Measurements from ENCODE around the gene GPR142. TPM values are rescaled to one million over a fixed set of nuclear protein-coding genes. Genes with fewer than 3 reads are reported as not detected.

Gene GPR142
- total and polyA plus RNA-seq, 10 of the 15 experiments (the other 5 are each of a cell fraction or from before 2014, with no cell fraction given) = not detected

- ChIA-PET SMC1A (ENCODE audit: uncharacterized antibody, unreplicated experiment) (no interaction called here), POLR2A (interaction anchor here (0.6 kb wide), 1 partner anchor 231 kb away, joined by 3 read pairs; no protein-coding TSS in a partner anchor), CTCF (interaction anchor here (0.5 kb wide), 1 partner anchor 115 kb away, joined by 3 read pairs; no protein-coding TSS in a partner anchor), RAD21 (ENCODE audit: unreplicated experiment) (no interaction called here)
- H3K9ac ChIP-seq (ENCODE audit: control insufficient read depth, insufficient read depth, low read length) = no peak overlapping the region
- no TSS peak for BruUV-seq (replicated peaks)
- FAIRE-seq (no peak), DNase-seq (ENCODE audit: low read depth, low spot score) (no peak), ATAC-seq (no peak)
- no peak overlapping the region for H2AFZ ChIP-seq (ENCODE audit: control insufficient read depth, low read depth, low read length)
- H3K4me3 ChIP-seq = no peak overlapping the region
- H3K27me3 ChIP-seq (replicated peaks in 1 of 2; ENCODE audit: control insufficient read depth in 2 of 2, insufficient read depth in 2 of 2, low read length in 1 of 2) = no peaks in the 10 kb centered on the region; a peak in 2 of 4 replicates
- WGBS (ENCODE audit: insufficient coverage, insufficient replicate concordance, low lambda C conversion rate, missing lambda C conversion rate) = 14% methylated on average over 7 of the region's 9 CpGs
- H3K4me1 ChIP-seq (ENCODE audit: control insufficient read depth, insufficient read depth, low read length) = no peaks in the 10 kb centered on the region
- H3K79me2 ChIP-seq (ENCODE audit: control insufficient read depth, insufficient read depth, low read length) = no peaks in the 10 kb centered on the region
- TF ChIP-seq SUZ12 (IDR thresholded peaks at IDR 0.05; ENCODE audit: unreplicated experiment) = no peak
- no peak for TF ChIP-seq GATAD2B (conservative IDR thresholded peaks at IDR 0.05; ENCODE audit: low read depth)
- no peak for TF ChIP-seq SPI1 (IDR thresholded peaks at IDR 0.05; ENCODE audit: borderline replicate concordance, insufficient read depth, low read depth, low read length)
- TF ChIP-seq MEF2B (IDR thresholded peaks at IDR 0.05; ENCODE audit: partially characterized antibody, poor library complexity, severe bottlenecking) = no peak
- no peak for TF ChIP-seq WRNIP1 (IDR thresholded peaks at IDR 0.05; ENCODE audit: borderline replicate concordance, low read depth, low read length)
- TF ChIP-seq BMI1 (IDR thresholded peaks at IDR 0.05; ENCODE audit: borderline replicate concordance) = no peak
- TF ChIP-seq IRF5 (IDR thresholded peaks at IDR 0.05; ENCODE audit: borderline replicate concordance) = no peak
- TF ChIP-seq HCFC1 (IDR thresholded peaks at IDR 0.05; ENCODE audit: low read length) = no peak
- no peak for TF ChIP-seq JUNB (IDR thresholded peaks at IDR 0.05)
- TF ChIP-seq PAX5 (IDR thresholded peaks at IDR 0.05; ENCODE audit: borderline replicate concordance, low read depth, low read length) = no peak
- intact Hi-C loops (cut with micrococcal nuclease; ENCODE audit: unreplicated experiment) (no loop called here), in situ Hi-C loops (cut with MboI) (no loop called here)
- no peaks in the 10 kb centered on the region for H4K20me1 ChIP-seq (ENCODE audit: control insufficient read depth, insufficient read depth)
- H3K27ac ChIP-seq (ENCODE audit: control insufficient read depth, insufficient read depth) = no peak overlapping the region
- no peak overlapping the region for H3K4me2 ChIP-seq (ENCODE audit: control insufficient read depth, insufficient read depth)
- H3K36me3 ChIP-seq (ENCODE audit: control insufficient read depth in 2 of 2, insufficient read depth in 2 of 2, low read length in 1 of 2) = no peaks in the 10 kb centered on the region
- H3K9me3 ChIP-seq (replicated peaks; ENCODE audit: control insufficient read depth, insufficient read depth, low read length) = no peaks in the 10 kb centered on the region
Measured at GRCh38 chr17:74343526-74344284, 23.6 kb upstream of the GPR142 start.

All from GM12878 (cell line).